NCI-H1930 (cell line): ENCODE results near the gene HUWE1.
A peak's percentile ranks its signal among the peaks of the same experiment; 100 is the strongest.

ENCODE experiments used
- DNase-seq, 2 experiments: peaks; one replicate each; lab custom pipeline; 2025; lab: John Stamatoyannopoulos, UW

The HUWE1 gene

DNA sequence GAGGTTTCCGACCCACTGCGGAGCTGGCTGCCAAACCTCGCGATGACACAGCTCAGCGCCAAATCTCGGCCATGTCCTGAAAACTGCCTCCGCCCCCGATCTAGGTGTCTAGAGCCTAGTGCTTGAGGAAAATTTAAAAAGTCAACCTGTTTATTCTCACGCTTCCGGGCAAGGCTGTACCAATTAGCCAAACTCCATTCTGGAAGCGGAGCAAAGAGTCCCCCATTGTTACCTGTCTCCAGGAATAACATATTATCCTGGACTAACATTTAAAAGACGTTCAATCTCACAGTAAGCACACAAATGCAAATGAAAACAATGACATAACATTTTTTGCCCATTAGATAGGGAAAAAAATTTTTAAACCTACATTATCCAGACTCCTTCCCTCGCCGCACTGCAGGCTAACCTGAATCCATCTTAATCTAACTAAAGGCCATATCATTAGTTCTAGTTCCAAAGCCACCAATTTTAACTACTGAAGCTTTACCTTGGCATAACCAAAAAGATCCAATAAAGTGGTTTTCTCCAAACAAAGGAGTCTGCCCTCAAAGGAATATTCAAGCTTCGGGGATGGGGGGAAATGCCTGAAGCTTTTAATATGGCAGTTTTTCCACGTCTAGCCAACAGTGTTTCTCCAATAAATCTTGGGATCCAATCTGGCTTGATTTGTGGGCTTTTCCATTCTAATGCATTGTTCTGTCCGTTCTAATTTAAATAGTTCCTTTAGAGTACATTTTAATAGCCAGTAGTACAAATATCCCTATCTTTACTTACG lies 1.9 kb downstream of the HUWE1 start:
- no peak for DNase-seq

GRCh38 chrX:53683556-53684414 lies 2.7 kb downstream of the HUWE1 start:
- peak; percentile 98 for DNase-seq

- DNase-seq, result no peak
Measured at GRCh38 chrX:53682885-53683555, 3.5 kb downstream of the HUWE1 start.

DNA sequence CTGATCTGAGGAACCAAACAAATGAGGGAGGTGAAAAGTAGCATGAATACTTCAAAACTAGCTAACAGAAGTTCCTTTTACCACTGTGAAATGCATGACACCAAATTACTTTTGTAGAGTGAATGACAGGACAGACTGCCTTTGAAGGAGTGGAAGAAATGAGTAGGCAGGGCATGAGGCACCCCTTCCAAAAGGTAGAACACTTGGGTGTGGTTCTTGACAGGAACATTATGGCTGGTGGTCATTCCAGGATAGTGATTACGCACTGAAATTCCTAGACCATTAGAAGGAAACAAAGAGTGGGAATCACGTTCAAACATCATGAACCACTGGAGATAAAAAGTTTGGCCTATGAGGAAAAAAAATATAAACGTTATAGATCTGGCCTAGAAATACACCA lies 4.9 kb downstream of the HUWE1 start:
- DNase-seq, result no peak

DNA sequence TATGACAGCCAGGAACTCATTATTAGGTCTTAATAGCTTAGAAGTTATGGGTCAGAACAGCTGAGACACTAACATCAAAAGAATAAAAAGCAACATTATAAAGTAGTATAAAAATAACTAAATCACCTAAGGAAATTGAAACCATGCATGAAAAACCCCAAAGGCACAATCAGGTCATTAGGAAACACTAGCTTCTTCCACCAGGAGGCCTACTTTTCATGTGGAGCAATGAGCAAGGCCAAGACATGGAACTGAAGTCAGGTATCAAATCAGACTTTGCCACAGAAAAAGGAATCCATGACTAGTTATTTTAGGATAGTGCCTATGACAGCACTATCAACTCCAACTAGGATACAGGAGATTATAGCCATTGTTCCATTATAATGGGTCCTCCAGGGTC lies 7.9 kb downstream of the HUWE1 start:
- no peak for DNase-seq

DNA sequence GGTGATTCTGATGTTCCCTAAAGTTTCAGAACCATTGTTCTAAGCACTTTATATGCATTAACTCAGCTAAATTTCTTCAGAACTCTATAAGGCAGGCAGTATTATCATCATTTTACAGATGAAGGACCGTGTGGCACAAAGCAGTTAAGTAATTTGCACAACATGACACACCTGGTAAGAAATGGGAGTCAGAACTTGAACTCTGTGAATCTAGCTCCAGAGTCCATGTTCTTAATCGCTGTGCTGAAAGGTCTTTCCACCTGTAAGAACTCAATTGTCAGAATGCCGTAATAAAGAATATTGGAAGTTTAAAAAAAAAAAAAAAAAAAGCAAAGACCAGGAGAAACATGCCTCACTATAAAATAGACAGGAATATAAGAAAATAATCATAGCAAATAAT lies 9.2 kb downstream of the HUWE1 start:
- DNase-seq, result no peak

DNA sequence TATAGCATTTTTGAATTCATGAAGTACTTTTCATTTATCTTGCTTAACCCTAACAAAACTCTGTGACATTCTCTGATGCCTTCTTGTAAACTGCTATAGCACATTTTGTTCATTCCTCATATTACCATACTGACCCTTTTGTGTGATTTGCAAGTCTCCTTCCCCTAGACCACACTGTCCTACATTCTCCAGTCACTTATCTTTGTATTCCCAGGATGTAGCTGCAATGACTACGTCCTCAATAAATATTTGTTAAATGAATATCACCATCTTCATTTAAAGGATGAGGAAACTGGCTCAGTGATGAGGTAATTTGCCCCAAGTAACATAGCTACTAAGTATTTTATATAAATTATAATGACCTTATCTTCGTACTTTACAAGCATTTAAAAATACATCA lies 11.9 kb downstream of the HUWE1 start:
- DNase-seq, result no peak

- no peak for DNase-seq
Measured at GRCh38 chrX:53669258-53669657, 17.3 kb downstream of the HUWE1 start.

DNA sequence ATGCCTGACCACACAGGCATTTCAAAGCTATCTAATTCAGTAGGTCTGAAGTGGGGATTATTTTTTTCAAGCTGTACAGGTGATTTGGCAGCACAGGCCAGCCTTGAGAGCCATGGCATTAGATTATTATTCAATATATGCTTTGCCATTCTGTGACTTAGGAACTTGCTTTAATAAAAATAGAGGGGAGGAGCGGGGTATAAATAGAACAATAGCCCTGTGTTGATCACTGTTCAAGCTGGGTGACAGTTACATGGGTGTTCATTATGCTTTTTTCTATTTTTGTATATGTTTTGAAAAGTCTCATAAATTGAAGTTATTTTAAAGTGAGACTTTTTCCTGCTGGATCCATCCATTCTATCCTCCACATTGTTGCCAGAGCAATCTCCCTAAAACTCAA lies 20.3 kb downstream of the HUWE1 start:
- DNase-seq, result no peak

GRCh38 chrX:53660004-53660403 lies 26.5 kb downstream of the HUWE1 start:
- no peak for DNase-seq

GRCh38 chrX:53659039-53659438 lies 27.5 kb downstream of the HUWE1 start:
- no peak for DNase-seq

- DNase-seq, result no peak
Measured at GRCh38 chrX:53656845-53657244, 29.7 kb downstream of the HUWE1 start.

DNA sequence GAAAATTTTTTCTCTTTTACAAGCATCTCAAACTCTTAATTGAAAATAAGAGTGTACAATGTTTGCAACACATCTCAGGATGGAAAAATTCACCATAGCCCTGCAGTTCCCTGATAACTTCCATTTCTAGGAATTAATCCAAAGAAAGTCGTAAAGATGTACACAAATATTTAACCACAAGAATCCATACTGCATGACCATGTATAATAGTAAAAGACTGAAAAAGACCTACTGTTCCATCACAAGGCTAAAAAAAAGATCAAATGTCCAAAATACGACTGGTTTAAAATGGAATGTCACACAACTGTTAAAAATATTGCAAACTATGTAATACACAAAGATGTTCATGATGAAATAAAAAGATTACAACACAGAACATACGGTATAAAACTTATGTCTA lies 32.1 kb downstream of the HUWE1 start:
- no peak for DNase-seq

DNA sequence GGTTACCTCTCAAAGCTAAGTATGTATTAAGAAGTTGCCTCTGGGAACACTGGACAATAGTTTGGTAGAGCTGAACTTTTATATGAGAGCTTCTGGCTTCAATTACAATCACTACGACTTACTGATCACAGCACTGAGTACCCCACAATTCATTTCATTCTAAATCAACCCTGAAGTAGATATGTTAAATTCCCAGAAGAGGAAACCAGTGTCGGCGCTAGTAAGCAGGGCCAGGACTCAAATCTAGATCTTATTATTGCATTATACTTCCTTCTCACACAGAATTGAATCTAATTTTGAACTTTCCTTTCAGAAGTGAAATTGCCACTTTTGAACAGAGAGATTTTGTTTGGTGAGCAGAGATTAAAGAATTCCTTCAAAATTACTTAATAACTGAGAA lies 41.8 kb downstream of the HUWE1 start:
- DNase-seq, result no peak

GRCh38 chrX:53642337-53642736 lies 44.2 kb downstream of the HUWE1 start:
- DNase-seq, result no peak

GRCh38 chrX:53639257-53639656 lies 47.3 kb downstream of the HUWE1 start:
- no peak for DNase-seq

- DNase-seq, result no peak
Measured at GRCh38 chrX:53637479-53637878, 49.0 kb downstream of the HUWE1 start.

- DNase-seq, result no peak
Measured at GRCh38 chrX:53631156-53631555, 55.4 kb downstream of the HUWE1 start.

DNA sequence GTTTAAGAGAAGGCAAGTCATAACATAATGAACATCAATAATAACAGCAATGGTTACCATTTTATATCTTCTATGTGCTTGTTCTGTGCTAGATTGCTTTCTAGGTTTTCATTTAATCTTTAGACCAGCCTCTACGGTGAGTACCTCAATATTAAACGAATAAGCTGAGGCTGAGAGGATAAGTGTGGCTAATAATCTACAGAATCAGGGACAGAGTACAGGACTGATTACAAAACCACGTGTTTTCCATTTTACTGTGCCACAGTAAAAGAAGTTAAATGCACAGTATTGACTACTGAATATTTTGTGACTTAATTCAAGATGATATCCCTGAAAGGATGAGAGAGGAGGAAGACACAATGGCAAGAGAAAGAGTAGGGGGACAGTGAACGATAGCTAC lies 56.3 kb downstream of the HUWE1 start:
- DNase-seq, result no peak

DNA sequence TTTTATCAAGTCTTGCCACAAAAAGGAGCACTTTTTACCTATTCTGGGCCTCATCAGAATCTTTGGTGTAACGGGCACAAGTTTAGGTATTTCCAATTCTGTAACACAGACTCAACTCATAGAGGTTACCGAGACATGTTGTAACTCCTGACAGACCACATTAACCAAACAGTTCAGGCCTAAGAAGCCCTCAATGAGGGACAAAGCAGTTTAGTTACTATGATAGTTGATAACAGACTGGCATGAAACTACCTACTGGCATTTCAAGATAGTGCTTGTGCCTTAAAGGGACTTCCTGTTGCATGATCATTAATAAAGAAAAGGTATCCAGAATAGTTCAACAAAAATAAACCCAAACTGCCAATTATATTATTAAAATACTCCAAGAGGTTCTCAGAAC lies 64.1 kb downstream of the HUWE1 start:
- DNase-seq, result no peak

DNA sequence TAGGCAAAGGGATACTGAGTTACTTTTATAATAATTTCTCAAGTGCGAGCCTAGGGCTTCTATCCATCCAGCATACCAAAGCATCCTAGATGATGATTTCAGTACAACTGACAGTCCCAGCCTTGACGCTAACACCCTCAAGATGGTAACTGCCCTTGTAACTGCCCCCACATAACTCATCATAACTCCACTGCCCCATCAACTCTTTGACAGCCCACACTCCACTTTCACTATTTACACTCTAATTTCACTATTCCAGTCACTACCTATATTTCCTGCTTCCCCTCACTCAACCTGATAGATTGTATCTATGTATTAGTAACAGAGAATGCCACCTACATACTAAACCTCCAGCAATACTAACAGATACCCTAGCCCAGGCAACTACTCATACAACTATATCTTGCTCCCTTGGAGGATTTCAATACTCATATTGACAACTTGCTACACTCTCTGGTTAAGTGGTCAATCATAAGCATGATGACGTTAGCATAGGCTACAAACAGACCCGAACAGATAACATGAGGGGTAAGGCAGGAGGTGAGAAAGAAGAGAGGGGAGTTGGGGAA lies 65.0 kb downstream of the HUWE1 start:
- no peak for DNase-seq

GRCh38 chrX:53616946-53617345 lies 69.6 kb downstream of the HUWE1 start:
- DNase-seq, result no peak

DNA sequence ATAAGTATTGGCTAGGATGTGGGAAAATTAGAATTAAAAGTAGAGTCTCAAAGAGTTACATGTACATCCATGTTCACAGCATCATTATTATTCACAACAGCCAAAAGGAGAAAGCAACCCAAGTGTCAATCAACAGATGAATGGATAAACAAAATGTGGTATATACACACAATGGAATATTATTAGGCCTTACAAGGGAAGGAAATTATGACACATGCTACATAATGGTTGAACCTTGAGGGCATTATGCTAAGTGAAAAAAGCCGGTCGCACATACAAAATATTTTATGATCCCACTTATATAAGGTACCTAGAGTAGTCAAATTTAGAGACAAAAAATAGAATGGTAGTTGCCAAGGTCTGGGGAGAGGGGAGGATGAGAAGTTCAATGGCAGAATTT lies 80.1 kb downstream of the HUWE1 start:
- no peak for DNase-seq
